Smooth muscle cell of the brain vasculature (primary cell): ENCODE data around the gene APOBEC3B.
"Not testable (repeated sequence)": the region's sequence is repeated elsewhere in the genome, so short reads cannot be mapped to it uniquely, and the experiment has no call there.

Experiments used
- DNase-seq: peaks from one replicate; pipeline ENCODE4 v3.0.0-alpha.2; 2012; ENCODE audit warnings: low read depth, low spot score

APOBEC3B gene

DNA sequence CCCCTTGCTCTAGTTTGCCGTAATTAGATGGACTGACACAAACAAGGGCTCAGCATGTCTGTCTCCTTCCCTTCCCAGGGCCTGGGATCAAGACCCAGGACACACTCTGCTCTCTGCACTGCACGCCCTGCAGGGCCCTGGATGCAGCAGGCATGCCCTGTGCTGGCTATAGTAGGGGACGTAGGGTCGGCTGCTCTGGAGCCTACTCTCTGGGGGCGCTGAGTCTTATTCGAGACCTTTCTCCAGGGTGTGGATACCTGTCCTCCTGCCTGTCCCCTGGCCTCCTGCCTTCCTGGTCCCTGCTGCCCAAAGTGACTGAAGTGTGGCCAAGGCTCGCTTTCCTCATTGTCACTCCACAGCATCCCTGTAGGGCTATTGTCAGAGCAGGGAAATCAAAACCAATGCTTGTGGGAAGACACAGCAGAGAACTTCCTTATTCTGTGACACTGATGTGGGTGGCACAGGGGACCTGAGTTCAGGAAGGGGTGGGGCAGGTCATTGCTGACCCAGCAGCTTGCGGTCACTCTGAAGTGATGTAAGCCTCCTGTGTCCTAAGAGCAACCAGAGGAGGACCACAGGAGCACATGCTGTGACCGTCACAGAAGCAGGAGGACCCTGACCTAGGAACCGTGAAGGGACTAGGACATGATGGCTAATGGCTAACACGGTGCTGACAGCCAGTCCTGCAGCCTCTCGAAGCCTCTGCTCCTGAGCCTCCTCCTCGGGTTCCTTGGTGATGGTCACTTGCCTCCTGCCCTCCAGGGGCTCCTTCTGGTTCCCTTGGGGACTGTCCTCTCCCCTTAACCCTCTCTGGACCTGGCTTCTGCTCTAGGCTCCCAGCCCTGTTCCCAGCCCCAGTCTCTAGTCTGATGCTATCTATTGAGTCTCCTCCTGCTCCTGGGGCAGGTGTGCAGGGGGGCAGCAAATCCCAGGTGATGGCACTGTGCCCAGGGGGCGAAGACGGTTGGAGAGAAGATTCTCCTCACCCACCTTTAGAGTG is 14.4 kb upstream of the APOBEC3B start:
- no peak for DNase-seq

- DNase-seq: no peak
Observed at GRCh38 chr22:38968801-38969200, 13.3 kb upstream of the APOBEC3B start.

- DNase-seq: no peak
Observed at GRCh38 chr22:38970551-38970950, 11.6 kb upstream of the APOBEC3B start.

- no peak for DNase-seq
Observed at GRCh38 chr22:38971202-38971601, 10.9 kb upstream of the APOBEC3B start.

- no peak for DNase-seq
Observed at GRCh38 chr22:38971791-38972190, 10.4 kb upstream of the APOBEC3B start.

DNA sequence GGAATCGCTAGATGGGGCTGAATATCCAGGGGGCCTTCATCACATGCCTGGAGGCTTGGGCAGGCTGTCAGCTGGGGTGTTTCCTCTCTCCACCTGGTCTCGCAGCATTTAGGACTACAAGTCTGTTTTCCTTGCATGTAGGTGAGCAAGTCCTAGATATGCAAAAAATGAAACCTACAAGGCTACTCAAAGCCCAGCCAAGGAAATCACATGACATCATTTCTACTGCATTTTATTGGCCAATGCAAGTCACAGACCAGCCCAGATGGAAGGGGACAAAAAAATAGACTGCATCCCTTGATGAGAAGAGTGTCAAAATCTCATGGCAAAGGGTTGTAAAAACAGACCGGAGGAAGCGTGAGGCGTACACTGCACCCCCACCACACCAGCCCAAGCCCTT is 9.6 kb upstream of the APOBEC3B start:
- DNase-seq: no peak

- no peak for DNase-seq
Observed at GRCh38 chr22:38973289-38974169, 8.6 kb upstream of the APOBEC3B start.

DNA sequence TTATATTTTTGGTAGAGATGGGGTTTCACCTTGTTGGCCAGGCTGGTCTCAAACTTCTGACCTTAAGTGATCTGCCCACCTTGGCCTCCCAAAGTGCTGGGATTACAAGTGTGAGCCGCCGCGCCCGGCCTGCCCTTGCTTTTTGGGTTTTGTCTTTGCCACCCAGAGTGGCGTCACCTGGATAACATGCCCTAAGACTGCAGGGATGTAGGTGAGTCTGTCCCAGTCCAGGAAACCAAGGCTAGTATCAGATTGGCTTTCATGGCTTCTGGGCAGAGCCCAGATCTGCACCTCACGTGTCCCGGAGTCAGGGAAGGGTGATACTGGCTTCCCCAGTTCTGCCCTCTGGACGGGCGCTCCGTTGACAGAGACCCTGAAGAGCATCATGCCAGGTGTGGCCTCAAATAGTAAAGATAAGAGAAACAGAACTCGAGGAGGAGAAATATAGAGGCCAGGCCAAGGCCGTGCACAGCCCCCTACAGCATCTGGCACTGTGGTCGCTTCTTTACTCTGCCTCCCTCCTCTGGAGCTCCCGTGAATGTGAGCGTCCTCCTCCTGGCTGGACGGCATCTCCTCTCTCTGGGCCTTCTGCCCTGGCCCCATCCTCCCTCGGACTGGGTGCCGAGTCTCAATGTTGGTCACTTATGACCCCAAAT is 7.8 kb upstream of the APOBEC3B start:
- DNase-seq: no peak

DNA sequence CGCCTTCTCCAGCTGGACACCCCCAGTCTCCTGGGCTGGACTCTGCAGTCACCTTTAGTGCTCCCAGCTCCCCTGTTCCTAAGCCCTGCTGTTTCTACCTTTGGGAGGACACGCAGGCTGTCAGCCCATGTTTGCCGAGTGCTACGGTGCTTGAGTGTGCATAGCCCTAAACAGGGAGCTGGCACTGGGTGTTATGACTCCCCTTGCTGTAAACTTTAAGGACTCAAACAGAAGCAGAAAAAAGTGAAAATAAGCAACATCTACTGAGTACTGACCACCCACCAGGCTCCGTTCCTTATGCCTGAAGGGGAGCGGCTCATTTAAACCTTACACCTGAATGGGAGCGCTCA is 7.3 kb upstream of the APOBEC3B start:
- no peak for DNase-seq

- not testable (repeated sequence) for DNase-seq
Observed at GRCh38 chr22:38977289-38977688, 4.9 kb upstream of the APOBEC3B start.

GRCh38 chr22:38980587-38980986 is 1.6 kb upstream of the APOBEC3B start:
- not testable (repeated sequence) for DNase-seq

DNA sequence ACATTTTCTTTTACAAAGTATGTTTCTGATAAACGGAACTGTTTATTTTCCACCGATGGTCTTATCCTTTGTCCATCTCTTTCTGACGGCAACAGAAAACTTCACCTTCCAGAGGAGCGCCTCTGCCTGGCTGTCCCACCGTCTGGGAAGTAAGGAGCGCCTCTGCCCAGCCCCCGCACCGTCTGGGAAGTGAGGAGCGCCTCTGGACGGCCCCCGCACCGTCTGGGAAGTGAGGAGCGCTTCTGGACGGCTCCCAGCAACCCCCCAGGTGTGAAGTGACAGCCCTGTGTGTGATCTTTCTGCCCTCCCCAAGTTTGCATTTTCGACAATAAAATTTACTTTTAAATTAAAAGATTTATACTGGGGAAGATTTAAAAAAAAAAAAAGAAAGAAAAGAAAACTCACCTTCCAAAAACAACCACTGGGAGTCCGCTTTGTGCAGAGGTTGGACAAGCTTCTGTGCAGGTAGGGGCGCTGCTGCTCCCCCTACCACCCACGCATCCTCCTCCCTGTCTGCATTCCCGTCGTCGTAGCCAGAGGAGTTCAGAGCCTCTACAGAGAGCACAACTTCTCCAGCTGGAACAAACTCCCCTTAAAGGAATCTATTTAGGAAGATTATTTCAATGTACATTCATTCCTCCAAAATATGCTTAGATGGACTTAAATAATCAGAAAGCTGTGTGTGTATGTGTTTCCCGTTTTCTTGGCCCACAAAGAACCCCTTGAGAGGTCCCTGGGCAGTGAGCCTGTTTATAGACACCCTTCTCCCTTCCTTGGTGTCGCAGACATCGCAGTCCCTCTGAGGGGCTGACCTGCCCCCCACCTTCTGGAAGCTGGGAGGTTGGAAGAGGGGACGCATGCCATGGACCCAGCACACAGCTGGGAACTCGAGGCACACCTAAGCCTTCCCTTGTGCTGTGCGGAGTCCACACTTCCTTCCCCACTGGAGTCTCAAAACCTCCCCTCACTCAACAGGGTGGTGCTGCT is 849 bp upstream of the APOBEC3B start:
- no peak for DNase-seq

GRCh38 chr22:38984224-38984623 is 2.1 kb downstream of the APOBEC3B start:
- DNase-seq: no peak

- DNase-seq: not testable (repeated sequence)
Observed at GRCh38 chr22:38984784-38985757, 2.9 kb downstream of the APOBEC3B start.

DNA sequence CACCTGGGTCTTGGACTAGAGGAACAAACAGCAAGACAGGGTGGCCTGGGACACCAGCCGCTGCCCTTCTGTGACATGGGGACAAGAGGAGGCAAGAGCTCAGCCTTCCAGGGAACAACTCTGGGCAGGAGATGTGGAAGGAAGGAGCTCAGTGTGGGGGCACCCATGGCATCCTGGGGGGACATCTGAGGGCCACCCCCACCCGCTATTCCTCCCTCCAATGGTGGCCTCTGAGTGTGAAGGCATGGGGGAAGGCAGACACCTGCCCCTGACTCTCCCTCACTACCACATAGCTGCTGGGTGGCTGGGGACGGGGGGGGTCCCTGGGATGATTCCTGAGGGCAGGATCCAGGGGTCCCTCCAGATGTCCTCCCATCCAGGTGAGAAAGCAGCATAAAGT is 4.5 kb downstream of the APOBEC3B start:
- no peak for DNase-seq

- DNase-seq: no peak
Observed at GRCh38 chr22:38987171-38987895, 5.2 kb downstream of the APOBEC3B start.

- no peak for DNase-seq
Observed at GRCh38 chr22:38989466-38989865, 7.3 kb downstream of the APOBEC3B start.

DNA sequence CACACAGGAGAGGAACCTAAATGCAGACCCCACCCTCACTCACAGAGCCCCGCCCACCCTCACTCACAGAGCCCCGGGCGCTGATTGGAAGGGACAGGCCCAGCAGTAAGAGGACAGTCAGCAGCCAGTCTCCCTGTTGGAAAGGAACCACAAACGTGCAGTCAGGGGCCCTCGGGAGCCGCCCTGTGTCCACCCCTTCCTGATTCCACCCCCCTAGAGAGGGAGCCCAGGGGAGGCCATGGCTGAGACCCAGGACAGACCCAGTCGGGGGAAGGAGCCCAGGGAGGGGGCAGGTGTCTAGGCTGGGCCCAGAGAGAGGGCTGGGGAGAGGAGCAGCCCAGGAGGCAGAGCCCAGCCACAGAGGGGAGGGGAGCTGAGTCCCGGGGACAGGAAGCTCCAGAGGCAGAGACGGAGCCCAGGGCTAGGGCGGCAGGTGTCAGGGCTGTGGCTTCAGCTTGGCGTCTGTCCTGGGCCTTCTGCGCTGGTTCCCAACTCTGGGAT is 10.8 kb downstream of the APOBEC3B start:
- DNase-seq: not testable (repeated sequence)

- DNase-seq: no peak
Observed at GRCh38 chr22:38996105-38996504, 14.0 kb downstream of the APOBEC3B start.
